ENCODE results near the gene FCHSD1. TPM values are rescaled to one million over a fixed set of nuclear protein-coding genes. Genes with fewer than 3 reads are reported as not detected.

FCHSD1 gene
- total RNA-seq, 1 donor from 2014 or later: 28.6 TPM

- Mint-ChIP-seq H3K4me1 (ENCODE audit: unreplicated experiment) (peaks cover 7% of the 10 kb centered on the region), H3K27ac (ENCODE audit: unreplicated experiment) (no peak overlapping the region), H3K4me3 (ENCODE audit: unreplicated experiment) (peak overlapping the region; percentile 56), H3K9me3 (ENCODE audit: unreplicated experiment) (no peaks in the 10 kb centered on the region), H3K27me3 (ENCODE audit: unreplicated experiment) (no peaks in the 10 kb centered on the region), H3K36me3 (ENCODE audit: unreplicated experiment) (no peaks in the 10 kb centered on the region)
- TF ChIP-seq CTCF (IDR thresholded peaks at IDR 0.05): no peak
- DNase-seq (ENCODE audit: extremely low spot score, unreplicated experiment): no peak
Measured at GRCh38 chr5:141681295-141681694, 30.1 kb upstream of the FCHSD1 start.

GRCh38 chr5:141680751-141681201, 29.6 kb upstream of the FCHSD1 start:
- Mint-ChIP-seq H3K36me3 (ENCODE audit: unreplicated experiment) (no peaks in the 10 kb centered on the region), H3K9me3 (ENCODE audit: unreplicated experiment) (no peaks in the 10 kb centered on the region), H3K4me3 (ENCODE audit: unreplicated experiment) (no peak overlapping the region), H3K27ac (ENCODE audit: unreplicated experiment) (no peak overlapping the region), H3K27me3 (ENCODE audit: unreplicated experiment) (no peaks in the 10 kb centered on the region), H3K4me1 (ENCODE audit: unreplicated experiment) (peaks cover 7% of the 10 kb centered on the region)
- DNase-seq (ENCODE audit: extremely low spot score, unreplicated experiment): no peak
- no peak for TF ChIP-seq CTCF (IDR thresholded peaks at IDR 0.05)

- Mint-ChIP-seq H3K4me1 (ENCODE audit: unreplicated experiment) (peaks cover 7% of the 10 kb centered on the region), H3K27ac (ENCODE audit: unreplicated experiment) (no peak overlapping the region), H3K27me3 (ENCODE audit: unreplicated experiment) (no peaks in the 10 kb centered on the region), H3K36me3 (ENCODE audit: unreplicated experiment) (no peaks in the 10 kb centered on the region), H3K4me3 (ENCODE audit: unreplicated experiment) (no peak overlapping the region), H3K9me3 (ENCODE audit: unreplicated experiment) (no peaks in the 10 kb centered on the region)
- DNase-seq (ENCODE audit: extremely low spot score, unreplicated experiment): no peak
- TF ChIP-seq CTCF (IDR thresholded peaks at IDR 0.05): no peak
Measured at GRCh38 chr5:141680178-141680577, 29.0 kb upstream of the FCHSD1 start.

GRCh38 chr5:141677415-141677814, 26.2 kb upstream of the FCHSD1 start:
- H3K9me3 Mint-ChIP-seq (ENCODE audit: unreplicated experiment): no peaks in the 10 kb centered on the region
- no peak overlapping the region for H3K27ac Mint-ChIP-seq (ENCODE audit: unreplicated experiment)
- H3K27me3 Mint-ChIP-seq (ENCODE audit: unreplicated experiment): no peaks in the 10 kb centered on the region
- DNase-seq (ENCODE audit: extremely low spot score, unreplicated experiment): no peak
- peaks cover 7% of the 10 kb centered on the region for H3K4me1 Mint-ChIP-seq (ENCODE audit: unreplicated experiment)
- no peak overlapping the region for H3K4me3 Mint-ChIP-seq (ENCODE audit: unreplicated experiment)
- H3K36me3 Mint-ChIP-seq (ENCODE audit: unreplicated experiment): no peaks in the 10 kb centered on the region
- no peak for TF ChIP-seq CTCF (IDR thresholded peaks at IDR 0.05)

GRCh38 chr5:141675672-141676071, 24.5 kb upstream of the FCHSD1 start:
- Mint-ChIP-seq H3K36me3 (ENCODE audit: unreplicated experiment) (no peaks in the 10 kb centered on the region), H3K9me3 (ENCODE audit: unreplicated experiment) (no peaks in the 10 kb centered on the region), H3K27me3 (ENCODE audit: unreplicated experiment) (no peaks in the 10 kb centered on the region), H3K4me3 (ENCODE audit: unreplicated experiment) (no peak overlapping the region), H3K4me1 (ENCODE audit: unreplicated experiment) (no peaks in the 10 kb centered on the region), H3K27ac (ENCODE audit: unreplicated experiment) (no peak overlapping the region)
- DNase-seq (ENCODE audit: extremely low spot score, unreplicated experiment): no peak
- no peak for TF ChIP-seq CTCF (IDR thresholded peaks at IDR 0.05)
